HepG2 (cell line): ENCODE results near the gene SEC14L1. TPM values are rescaled to one million over a fixed set of nuclear protein-coding genes. Genes with fewer than 3 reads are reported as not detected.
A peak's percentile ranks its signal among the peaks of the same experiment; 100 is the strongest.

ENCODE experiments used
- ATF6 ChIP-seq: sonication (generic); formaldehyde crosslinking; conservative IDR thresholded peaks from 2 replicates; pipeline ENCODE4 v1.4.0; 2020; ENCODE audit warnings: missing genetic modification reagents
- E2F5 ChIP-seq: sonication (generic); formaldehyde crosslinking; conservative IDR thresholded peaks from 2 replicates; pipeline ENCODE4 v1.4.0; 2020; ENCODE audit warnings: missing genetic modification reagents
- GFI1 ChIP-seq: sonication (generic); formaldehyde crosslinking; IDR thresholded peaks from 2 replicates; pipeline ENCODE4 v1.5.0; 2020; ENCODE audit warnings: missing genetic modification reagents, mild to moderate bottlenecking, borderline replicate concordance
- JUND ChIP-seq: sonication (generic); formaldehyde crosslinking; IDR thresholded peaks from 2 replicates; pipeline ENCODE4 v1.8.0; 2022; ENCODE audit warnings: mild to moderate bottlenecking, missing genetic modification reagents
- KDM1A ChIP-seq: IDR thresholded peaks from 2 replicates; pipeline ENCODE4 v1.6.1; 2016; ENCODE audit warnings: missing compliant biosample characterization
- KDM3A ChIP-seq: IDR thresholded peaks from 2 replicates; pipeline ENCODE4 v1.6.1; 2018; ENCODE audit warnings: low read depth, missing compliant biosample characterization
- KDM6A ChIP-seq: IDR thresholded peaks from 2 replicates; pipeline ENCODE4 v1.6.1; 2016; ENCODE audit warnings: low read depth
- MBD4 ChIP-seq: IDR thresholded peaks from 2 replicates; pipeline ENCODE4 v1.6.1; 2012; ENCODE audit warnings: low read length, inconsistent platforms, borderline replicate concordance
- MIER3 ChIP-seq: IDR thresholded peaks from 2 replicates; pipeline ENCODE4 v1.6.1; 2016; ENCODE audit warnings: missing compliant biosample characterization, borderline replicate concordance
- MLLT10 ChIP-seq: sonication (generic); formaldehyde crosslinking; IDR thresholded peaks from 2 replicates; pipeline ENCODE4 v1.4.0; 2020; ENCODE audit warnings: missing genetic modification reagents
- MYNN ChIP-seq: sonication (generic); formaldehyde crosslinking; IDR thresholded peaks from 2 replicates; pipeline ENCODE4 v1.4.0; 2020; ENCODE audit warnings: mild to moderate bottlenecking, low read depth, missing genetic modification reagents
- NONO ChIP-seq, 2 experiments: fragments of 450-650 bp in 1 of 2; sonication (generic) in 1 of 2; formaldehyde crosslinking in 1 of 2; IDR thresholded peaks in 1 of 2; conservative IDR thresholded peaks in 1 of 2; 2 replicates each; pipeline versions ENCODE4 v1.6.1 to v1.8.0; 2017 to 2022; ENCODE audit warnings: mild to moderate bottlenecking in 1 of 2, missing genetic modification reagents in 1 of 2, moderate library complexity in 1 of 2
- NR3C1 ChIP-seq: sonication (generic); formaldehyde crosslinking; IDR thresholded peaks from 2 replicates; pipeline ENCODE4 v1.4.0; 2020; ENCODE audit warnings: missing genetic modification reagents
- REPIN1 ChIP-seq: sonication (generic); formaldehyde crosslinking; IDR thresholded peaks from 2 replicates; pipeline ENCODE4 v1.8.0; 2022; ENCODE audit warnings: missing genetic modification reagents, low read depth, mild to moderate bottlenecking, borderline replicate concordance
- REST ChIP-seq, 2 experiments: IDR thresholded peaks; 2 replicates each; pipeline ENCODE4 v1.6.1; 2011 to 2012; ENCODE audit warnings: low read length in 2 of 2, borderline replicate concordance in 1 of 2, low read depth in 1 of 2, mild to moderate bottlenecking in 1 of 2, moderate library complexity in 1 of 2
- RFX1 ChIP-seq: fragments of 450-650 bp; IDR thresholded peaks from 2 replicates; pipeline ENCODE4 v1.6.1; 2017
- RFXAP ChIP-seq: sonication (generic); formaldehyde crosslinking; IDR thresholded peaks from 2 replicates; pipeline ENCODE4 v1.4.0; 2020; ENCODE audit warnings: missing genetic modification reagents, borderline replicate concordance
- SIX4 ChIP-seq: sonication (generic); formaldehyde crosslinking; IDR thresholded peaks from 2 replicates; pipeline ENCODE4 v1.4.0; 2020; ENCODE audit warnings: missing genetic modification reagents
- YY1 ChIP-seq: IDR thresholded peaks from 2 replicates; pipeline ENCODE4 v1.6.1; 2011; ENCODE audit warnings: low read length, low read depth, moderate library complexity, mild to moderate bottlenecking; ENCODE audit not compliant: insufficient read depth, insufficient replicate concordance
- ZNF124 ChIP-seq: sonication (generic); formaldehyde crosslinking; IDR thresholded peaks from 2 replicates; pipeline ENCODE4 v1.4.0; 2020; ENCODE audit warnings: missing genetic modification reagents
- ZNF138 ChIP-seq: sonication (generic); formaldehyde crosslinking; IDR thresholded peaks from 2 replicates; pipeline ENCODE4 v1.5.0; 2020; ENCODE audit warnings: mild to moderate bottlenecking, low read depth, missing genetic modification reagents
- ZNF17 ChIP-seq: sonication (generic); formaldehyde crosslinking; IDR thresholded peaks from 2 replicates; pipeline ENCODE4 v1.5.0; 2020; ENCODE audit warnings: mild to moderate bottlenecking, missing genetic modification reagents
- ZNF329 ChIP-seq: sonication (generic); formaldehyde crosslinking; IDR thresholded peaks from 2 replicates; pipeline ENCODE4 v1.9.0; 2021; ENCODE audit warnings: low read depth, mild to moderate bottlenecking, missing genetic modification reagents
- ZNF652 ChIP-seq: IDR thresholded peaks from 2 replicates; pipeline ENCODE4 v1.6.1; 2016; ENCODE audit warnings: low read depth, borderline replicate concordance
- ZSCAN9 ChIP-seq: IDR thresholded peaks from 2 replicates; pipeline ENCODE4 v1.6.1; 2016; ENCODE audit warnings: borderline replicate concordance
- polyA plus RNA-seq, 8 experiments: library from polyadenylated mRNA; depleted of rRNA in 3 of 8; stranded (reverse) in 7 of 8; unstranded in 1 of 8; fragments of >200 nt; fragmentation: Illumina TruSeq in 4 of 8; extraction: Trizol in 4 of 8; gene quantifications; 2 replicates each; pipeline versions ENCODE4 v1.2.1 to v1.2.3, GENCODE V29; 2011 to 2016; ENCODE audit warnings: low read depth in 4 of 8, missing spikeins in 1 of 8, mixed read lengths in 1 of 8; ENCODE audit not compliant: insufficient read depth in 1 of 8
- total RNA-seq, 5 experiments: library from RNA; depleted of rRNA; stranded (reverse); fragments of >200 nt; fragmentation: Illumina TruSeq; extraction: Trizol; gene quantifications; 2 replicates each; pipeline ENCODE4 v1.2.3, GENCODE V29; 2016; ENCODE audit warnings: low read depth in 1 of 5

Gene SEC14L1
- total and polyA plus RNA-seq, 2 of the 13 experiments (the other 11 are each of a cell fraction or from before 2014, with no cell fraction given), result 26.3 to 43.9 TPM

GRCh38 chr17:77140878-77141767, at the start of gene SEC14L1 (continued):
- TF ChIP-seq REST (IDR thresholded peaks at IDR 0.05; ENCODE audit: borderline replicate concordance in 1 of 2, low read depth in 1 of 2, low read length in 2 of 2) (no peak), NR3C1 (CRISPR knock-in tag) (no peak), MBD4 (no peak), ZNF17 (CRISPR knock-in tag) (no peak), NONO (IDR thresholded peaks at IDR 0.05) (no peak), NONO (CRISPR knock-in tag; conservative IDR thresholded peaks at IDR 0.05) (0 out of 2 replicates have a peak, but pooled peaks have one; percentile 42), E2F5 (CRISPR knock-in tag) (no peak), MLLT10 (CRISPR knock-in tag) (no peak), REPIN1 (CRISPR knock-in tag) (no peak), ZSCAN9 (CRISPR knock-in tag) (no peak), RFXAP (no peak), MIER3 (CRISPR knock-in tag) (no peak), YY1 (peak; percentile 65), KDM6A (CRISPR knock-in tag) (no peak), GFI1 (CRISPR knock-in tag) (no peak; the same call in 1 of the 2 replicates), MYNN (CRISPR knock-in tag) (no peak), KDM1A (CRISPR knock-in tag) (no peak), ZNF124 (CRISPR knock-in tag) (no peak), JUND (CRISPR knock-in tag) (no peak), ATF6 (CRISPR knock-in tag) (no peak), ZNF329 (CRISPR knock-in tag) (no peak), SIX4 (no peak), KDM3A (no peak), ZNF652 (CRISPR knock-in tag) (no peak), ZNF138 (CRISPR knock-in tag) (no peak), RFX1 (no peak)
